T-helper 1 cell (primary cell): Measurements from ENCODE around the gene PCDH18.
"Not testable (repeated sequence)": the region's sequence is repeated elsewhere in the genome, so short reads cannot be mapped to it uniquely, and the experiment has no call there.

Source experiments
- DNase-seq, 5 donors: peaks; one replicate each; pipeline ENCODE4 v3.0.0-alpha.2; 2012 to 2020
- total RNA-seq, 4 donors: gene quantifications; one replicate each; lab custom pipeline; 2026; lab: John Stamatoyannopoulos, UW

The PCDH18 gene
- 0 to 0.91 (median 0.43) reads per million in 4 donors for total RNA-seq

- peak in 3 of 5 donors; percentile 1 to 16 (median 8) for DNase-seq
Observed at GRCh38 chr4:137531986-137532868, at the start of gene PCDH18. Gene PCDH18, minus strand, starts transcription at chr4:137532494. Its CDS starts 406 bp downstream, at chr4:137532088.

GRCh38 chr4:137576446-137576845 is 44.2 kb upstream of the PCDH18 start:
- DNase-seq, result no peak

DNA sequence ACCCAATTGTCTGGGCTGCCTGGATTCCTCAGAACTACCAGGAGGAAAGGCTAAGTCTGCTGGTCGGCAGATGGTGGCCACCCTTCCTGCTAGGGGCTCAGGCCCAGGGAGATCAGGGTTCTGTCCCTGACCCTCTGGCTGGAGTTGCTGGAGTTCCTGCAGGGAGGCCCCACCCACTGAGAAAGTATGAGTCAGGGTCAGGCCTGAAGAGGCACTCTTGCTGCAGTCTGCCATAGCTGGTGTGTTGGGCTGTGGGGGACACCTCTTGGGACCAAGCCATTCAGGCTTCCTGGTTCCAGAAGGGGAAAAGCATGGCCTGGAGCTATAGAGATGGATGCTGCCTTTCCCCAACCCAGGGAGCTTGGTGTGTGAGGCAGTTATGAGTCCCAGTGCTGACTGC is 40.4 kb upstream of the PCDH18 start:
- DNase-seq, result no peak

DNA sequence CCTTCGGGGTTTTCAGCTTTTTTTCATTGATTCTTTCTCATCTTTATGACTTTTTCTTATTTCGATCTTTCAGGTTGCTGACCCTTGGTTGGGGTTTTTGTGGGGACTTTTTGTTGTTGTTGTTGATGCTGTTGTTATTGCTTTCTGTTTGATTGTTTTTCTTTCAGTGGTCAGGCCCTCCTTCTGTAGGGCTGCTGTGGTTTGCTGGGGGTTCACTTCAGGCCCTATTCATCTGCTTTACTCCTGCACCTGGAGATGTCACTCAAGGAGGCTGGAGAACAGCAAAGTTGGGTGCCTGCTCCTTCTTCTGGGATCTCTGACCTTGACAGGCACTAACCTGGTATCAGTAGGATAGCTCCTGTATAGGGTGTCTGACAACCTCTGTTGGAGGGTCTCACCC is 39.9 kb upstream of the PCDH18 start:
- no peak for DNase-seq

DNA sequence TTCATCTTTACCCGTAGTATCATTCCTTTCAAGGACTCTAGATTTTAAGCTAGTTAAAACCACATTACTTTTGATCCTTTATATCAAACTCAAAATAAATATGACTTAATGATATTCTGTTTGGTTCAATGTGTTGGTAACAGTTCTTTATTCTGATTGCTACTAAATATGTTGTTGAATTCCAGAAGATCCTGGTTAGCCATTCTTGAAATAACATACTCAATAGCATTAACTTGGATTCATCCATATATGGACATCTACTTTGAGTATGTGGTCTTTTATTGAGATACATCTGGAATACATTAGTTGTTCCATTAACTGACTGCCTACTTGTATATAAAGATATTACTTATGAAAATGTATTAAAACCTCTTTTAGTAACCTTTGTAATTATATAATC is 27.5 kb upstream of the PCDH18 start:
- no peak for DNase-seq

DNA sequence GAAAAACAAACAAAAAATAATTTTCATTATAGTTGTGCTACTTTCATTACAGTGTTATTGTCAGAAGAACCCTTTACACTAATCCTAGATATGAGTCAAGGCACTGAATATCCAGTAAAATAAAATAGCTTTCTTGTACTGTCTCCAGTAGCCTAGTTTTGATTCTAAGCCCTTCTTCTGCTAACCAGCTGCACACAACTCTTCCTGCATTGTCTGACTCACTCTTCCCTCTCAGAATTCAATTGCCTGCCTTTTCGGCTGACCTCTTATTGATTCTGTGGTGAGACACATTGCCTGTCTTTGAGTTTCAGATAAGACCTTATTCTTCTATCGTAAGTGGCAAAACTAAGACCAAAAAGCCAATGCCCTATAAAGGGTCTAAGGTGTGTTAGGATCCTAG is 26.7 kb upstream of the PCDH18 start:
- DNase-seq, result no peak

- no peak for DNase-seq
Observed at GRCh38 chr4:137545461-137545861, 13.2 kb upstream of the PCDH18 start.

- no peak for DNase-seq
Observed at GRCh38 chr4:137543648-137544047, 11.4 kb upstream of the PCDH18 start.

- no peak for DNase-seq
Observed at GRCh38 chr4:137543198-137543597, 10.9 kb upstream of the PCDH18 start.

- no peak for DNase-seq
Observed at GRCh38 chr4:137541876-137542646, 9.8 kb upstream of the PCDH18 start.

DNA sequence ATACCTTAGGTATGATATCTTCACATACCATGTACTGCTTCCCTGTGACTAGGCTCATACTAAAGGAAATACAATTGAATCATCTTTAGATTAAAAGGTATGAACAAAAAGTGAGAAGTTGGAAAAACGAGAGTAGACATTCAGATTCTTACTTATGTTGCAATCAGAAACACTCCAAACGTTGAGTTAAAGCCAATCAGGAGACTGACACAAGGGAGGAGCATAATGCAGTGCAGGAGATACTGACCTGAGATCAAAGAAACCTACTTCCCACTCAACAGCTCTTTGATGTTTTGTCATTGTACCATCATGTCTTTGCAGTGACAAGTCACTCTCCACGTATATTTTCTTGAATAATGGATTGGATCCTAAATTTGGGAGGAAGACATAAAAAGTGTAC is 8.9 kb upstream of the PCDH18 start:
- no peak for DNase-seq

DNA sequence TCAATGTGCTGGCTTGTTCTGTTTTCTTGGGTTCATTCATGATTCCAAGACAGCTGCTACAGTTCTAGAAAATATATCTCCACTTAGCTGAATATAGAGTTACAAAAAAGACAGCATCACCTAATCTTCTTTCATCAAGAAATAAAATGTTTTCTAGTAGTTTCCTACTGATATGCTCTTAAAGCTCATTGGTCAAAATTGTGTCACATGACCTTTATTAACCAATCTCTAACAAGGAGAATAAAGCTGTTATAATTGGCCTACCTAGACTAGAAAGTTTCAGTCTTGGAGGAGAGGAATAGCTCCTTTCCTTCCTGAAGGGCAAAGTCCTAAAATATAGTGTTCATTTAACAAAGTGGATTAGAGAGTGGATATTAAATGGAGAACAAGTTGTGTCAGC is 8.1 kb upstream of the PCDH18 start:
- DNase-seq, result no peak

GRCh38 chr4:137538526-137538925 is 6.2 kb upstream of the PCDH18 start:
- no peak for DNase-seq

- DNase-seq, result not testable (repeated sequence)
Observed at GRCh38 chr4:137537807-137538206, 5.5 kb upstream of the PCDH18 start.

GRCh38 chr4:137536789-137537561 is 4.7 kb upstream of the PCDH18 start:
- no peak for DNase-seq

DNA sequence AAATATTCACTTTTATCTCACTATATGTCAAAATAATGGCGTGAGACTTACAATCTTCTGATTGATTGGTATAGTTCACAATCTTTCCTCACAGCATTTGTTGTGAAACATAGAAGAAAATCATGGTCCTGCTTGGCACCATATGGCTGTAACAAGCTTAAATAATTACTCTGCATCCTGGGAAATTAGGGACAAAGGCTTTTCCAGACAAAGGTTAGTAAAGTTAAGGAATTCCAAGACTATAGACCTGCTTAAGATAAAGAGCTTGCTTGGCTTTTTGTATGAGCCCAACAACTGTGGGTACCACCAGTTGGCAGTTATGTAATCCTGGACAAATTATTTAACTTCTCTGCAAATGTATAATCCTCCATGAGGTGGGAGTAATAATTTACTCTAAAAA is 3.4 kb upstream of the PCDH18 start:
- DNase-seq, result no peak

- no peak for DNase-seq
Observed at GRCh38 chr4:137534516-137534915, 2.2 kb upstream of the PCDH18 start.

- DNase-seq, result no peak
Observed at GRCh38 chr4:137533855-137534254, 1.6 kb upstream of the PCDH18 start.

DNA sequence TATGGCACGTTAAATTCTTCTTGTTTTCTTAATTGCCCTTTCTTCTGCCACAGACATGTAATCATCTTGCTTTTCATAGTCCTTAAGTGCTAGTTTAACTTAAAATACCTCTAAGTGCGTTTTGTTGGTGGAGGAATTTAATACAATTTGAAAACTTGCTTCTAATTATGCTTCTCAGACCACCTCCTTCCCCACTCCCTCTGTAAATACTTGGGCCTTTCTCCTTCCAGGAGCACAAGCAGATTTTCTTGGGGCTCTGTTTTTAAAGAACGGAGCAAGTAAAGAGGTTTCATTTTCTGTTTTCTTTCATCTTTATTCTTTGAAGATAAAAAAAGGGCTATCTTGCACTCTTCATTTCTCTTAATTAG is 559 bp upstream of the PCDH18 start:
- DNase-seq, result peak in 1 of 5 donors; percentile 1

GRCh38 chr4:137531168-137531985 is 917 bp downstream of the PCDH18 start:
- DNase-seq, result no peak

DNA sequence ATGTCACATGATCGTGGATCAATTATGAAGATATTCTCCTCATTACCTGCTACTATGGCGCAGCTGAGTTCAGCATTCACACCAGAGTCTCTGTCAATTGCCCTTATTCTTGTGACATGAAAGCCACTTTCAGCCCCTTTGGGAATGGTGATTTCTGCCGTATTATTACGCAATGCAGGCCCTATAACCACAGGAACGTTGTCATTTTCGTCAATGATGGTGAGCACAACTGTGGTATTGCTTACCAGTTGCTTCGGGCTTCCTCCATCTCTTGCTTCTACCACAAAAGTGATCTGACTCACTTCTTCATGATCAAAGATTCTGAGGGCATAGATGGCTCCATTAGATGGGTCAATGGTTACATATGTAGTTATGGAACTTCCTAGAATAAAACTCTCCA is 2.1 kb downstream of the PCDH18 start:
- DNase-seq, result no peak

DNA sequence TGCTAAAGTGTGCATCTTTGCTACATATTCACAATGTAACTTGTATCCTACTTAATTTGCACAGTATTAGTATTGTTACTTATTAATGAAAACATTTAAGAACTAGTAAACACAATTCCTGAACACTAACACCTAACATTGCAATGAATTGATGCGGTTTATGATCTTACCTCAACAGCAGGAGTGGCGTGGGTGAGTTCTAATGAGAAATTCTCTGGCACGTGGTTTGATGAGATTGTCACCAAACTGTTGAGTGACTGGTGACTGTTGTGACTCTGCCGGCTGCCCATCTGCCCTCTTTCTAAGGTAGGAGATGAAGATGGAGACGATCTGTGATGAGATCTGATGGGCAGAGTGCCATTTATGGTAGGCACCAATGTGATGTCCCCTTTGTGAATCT is 2.9 kb downstream of the PCDH18 start:
- DNase-seq, result no peak
